HL-60 (cell line): ENCODE measurements around the gene EYA2.

Experiments
- DNase-seq, 2 experiments: peaks; one replicate each; pipeline ENCODE4 v3.0.0-alpha.2; 2010 to 2020; ENCODE audit warnings: low read depth in 1 of 2, low spot score in 1 of 2
- H3K27ac ChIP-seq: fragments of 250-450 bp; sonication (Bioruptor Pico); replicated peaks from 2 replicates; pipeline ENCODE4 v1.5.1; 2020; ENCODE audit warnings: mild to moderate bottlenecking, moderate library complexity
- H3K27me3 ChIP-seq: fragments of 250-450 bp; sonication (Bioruptor Pico); 2 replicates; pipeline ENCODE4 v1.5.1; 2021; ENCODE audit warnings: mild to moderate bottlenecking, moderate library complexity; ENCODE audit not compliant: insufficient read depth, poor library complexity, severe bottlenecking
- H3K4me3 ChIP-seq: replicated peaks from 2 replicates; pipeline ENCODE4 v1.5.1; 2011; ENCODE audit warnings: mild to moderate bottlenecking, control low read depth, low read length; ENCODE audit not compliant: insufficient read depth
- CTCF ChIP-seq: IDR thresholded peaks from one replicate; pipeline ENCODE4 v1.5.1; 2011; ENCODE audit warnings: low read length, control low read depth, inconsistent platforms; ENCODE audit not compliant: insufficient read depth
- GABPA ChIP-seq: IDR thresholded peaks from 2 replicates; pipeline ENCODE4 v1.6.1; 2012; ENCODE audit warnings: low read depth
- POLR2AphosphoS5 ChIP-seq: IDR thresholded peaks from 2 replicates; pipeline ENCODE4 v1.6.1; 2012; ENCODE audit warnings: low read depth
- SPI1 ChIP-seq: IDR thresholded peaks from 2 replicates; pipeline ENCODE4 v1.6.1; 2012; ENCODE audit warnings: low read depth, mild to moderate bottlenecking, borderline replicate concordance
- TF ChIP-seq, protein P1 (sequence below): IDR thresholded peaks from 2 replicates; pipeline ENCODE4 v1.6.1; 2012; ENCODE audit warnings: low read depth; ENCODE audit not compliant: insufficient replicate concordance

Gene EYA2

GRCh38 chr20:47224300-47224791 is 329.7 kb downstream of the EYA2 start:
- no peak for TF ChIP-seq SPI1
- TF ChIP-seq, protein P1, sequence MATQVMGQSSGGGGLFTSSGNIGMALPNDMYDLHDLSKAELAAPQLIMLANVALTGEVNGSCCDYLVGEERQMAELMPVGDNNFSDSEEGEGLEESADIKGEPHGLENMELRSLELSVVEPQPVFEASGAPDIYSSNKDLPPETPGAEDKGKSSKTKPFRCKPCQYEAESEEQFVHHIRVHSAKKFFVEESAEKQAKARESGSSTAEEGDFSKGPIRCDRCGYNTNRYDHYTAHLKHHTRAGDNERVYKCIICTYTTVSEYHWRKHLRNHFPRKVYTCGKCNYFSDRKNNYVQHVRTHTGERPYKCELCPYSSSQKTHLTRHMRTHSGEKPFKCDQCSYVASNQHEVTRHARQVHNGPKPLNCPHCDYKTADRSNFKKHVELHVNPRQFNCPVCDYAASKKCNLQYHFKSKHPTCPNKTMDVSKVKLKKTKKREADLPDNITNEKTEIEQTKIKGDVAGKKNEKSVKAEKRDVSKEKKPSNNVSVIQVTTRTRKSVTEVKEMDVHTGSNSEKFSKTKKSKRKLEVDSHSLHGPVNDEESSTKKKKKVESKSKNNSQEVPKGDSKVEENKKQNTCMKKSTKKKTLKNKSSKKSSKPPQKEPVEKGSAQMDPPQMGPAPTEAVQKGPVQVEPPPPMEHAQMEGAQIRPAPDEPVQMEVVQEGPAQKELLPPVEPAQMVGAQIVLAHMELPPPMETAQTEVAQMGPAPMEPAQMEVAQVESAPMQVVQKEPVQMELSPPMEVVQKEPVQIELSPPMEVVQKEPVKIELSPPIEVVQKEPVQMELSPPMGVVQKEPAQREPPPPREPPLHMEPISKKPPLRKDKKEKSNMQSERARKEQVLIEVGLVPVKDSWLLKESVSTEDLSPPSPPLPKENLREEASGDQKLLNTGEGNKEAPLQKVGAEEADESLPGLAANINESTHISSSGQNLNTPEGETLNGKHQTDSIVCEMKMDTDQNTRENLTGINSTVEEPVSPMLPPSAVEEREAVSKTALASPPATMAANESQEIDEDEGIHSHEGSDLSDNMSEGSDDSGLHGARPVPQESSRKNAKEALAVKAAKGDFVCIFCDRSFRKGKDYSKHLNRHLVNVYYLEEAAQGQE, result no peak
- TF ChIP-seq POLR2AphosphoS5, result no peak

GRCh38 chr20:47224857-47225256 is 330.2 kb downstream of the EYA2 start:
- DNase-seq, result no peak
- H3K27me3 ChIP-seq, result no peaks in the 10 kb centered on the region
- H3K27ac ChIP-seq, result no peak overlapping the region
- no peak for TF ChIP-seq CTCF
- TF ChIP-seq SPI1, result no peak
- no peak for TF ChIP-seq GABPA
- TF ChIP-seq, protein P1, result no peak
- no peak for TF ChIP-seq POLR2AphosphoS5
- no peak overlapping the region for H3K4me3 ChIP-seq

More at GRCh38 chr20:47224300-47224791, 329.7 kb downstream of the EYA2 start:
- DNase-seq, result no peak
- no peaks in the 10 kb centered on the region for H3K27me3 ChIP-seq
- H3K27ac ChIP-seq, result no peak overlapping the region
- H3K4me3 ChIP-seq, result no peak overlapping the region

DNA sequence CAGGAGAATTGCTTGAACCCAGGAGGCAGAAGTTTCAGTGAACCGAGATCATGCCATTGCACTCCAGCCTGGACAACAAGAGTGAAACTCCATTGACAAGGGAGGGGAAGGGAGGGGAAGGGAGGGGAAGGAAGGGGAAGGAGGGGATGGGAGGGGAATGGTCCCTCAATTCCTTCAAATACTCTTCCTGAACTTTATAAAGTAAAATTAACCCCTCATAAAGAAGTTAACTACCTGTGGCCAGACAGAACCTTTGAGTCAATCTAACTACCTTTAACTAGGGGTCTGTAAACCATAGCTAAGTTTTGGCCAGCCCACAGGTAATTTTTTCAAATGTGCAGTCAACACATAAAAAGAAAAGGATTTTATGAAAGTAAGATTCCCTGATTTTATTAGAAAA is 330.8 kb downstream of the EYA2 start:
- no peak for DNase-seq
- TF ChIP-seq SPI1, result no peak
- no peak for TF ChIP-seq CTCF
- no peak for TF ChIP-seq GABPA
- no peak for TF ChIP-seq POLR2AphosphoS5
- Histone ChIP-seq H3K27me3 (no peaks in the 10 kb centered on the region), H3K27ac (no peak overlapping the region), H3K4me3 (no peak overlapping the region)

GRCh38 chr20:47227119-47227518 is 332.5 kb downstream of the EYA2 start:
- no peaks in the 10 kb centered on the region for H3K27me3 ChIP-seq
- H3K4me3 ChIP-seq, result no peak overlapping the region
- TF ChIP-seq, protein P1, result no peak
- no peak for TF ChIP-seq POLR2AphosphoS5
- TF ChIP-seq SPI1, result no peak
- TF ChIP-seq CTCF, result no peak
- TF ChIP-seq GABPA, result no peak
- no peak for DNase-seq
- no peak overlapping the region for H3K27ac ChIP-seq
